Gastrocnemius medialis (tissue), 4 donors: ENCODE data around the gene ME3. TPM values are rescaled to one million over a fixed set of nuclear protein-coding genes. Genes with fewer than 3 reads are reported as not detected.

ENCODE experiments used
- ATAC-seq, 2 donors: fragments of 150-250 bp; one replicate each; pipeline ENCODE4 v1.9.1; 2016
- DNase-seq, 2 donors: peaks; one replicate each; pipeline ENCODE4 v3.0.0-alpha.2; 2019
- H3K27ac ChIP-seq, 4 donors: fragments of 200-600 bp; sonication (generic); 1 replicate in 1 of 4; 2 replicates in 3 of 4; pipeline ENCODE4 v1.5.1; 2016 to 2018; ENCODE audit warnings: mild to moderate bottlenecking in 2 of 4, moderate library complexity in 1 of 4
- H3K27me3 ChIP-seq, 3 donors: fragments of 200-600 bp; sonication (generic) in 2 of 3; 1 replicate in 1 of 3; 2 replicates in 2 of 3; pipeline versions ENCODE4 v1.5.1 to v1.6.0; 2016 to 2019; ENCODE audit warnings: mild to moderate bottlenecking in 1 of 3, moderate library complexity in 1 of 3
- H3K36me3 ChIP-seq, 2 donors: fragments of 200-600 bp; sonication (generic) in 1 of 2; one replicate each; pipeline ENCODE4 v1.5.1; 2017 to 2018
- H3K4me1 ChIP-seq, 2 donors: fragments of 200-600 bp; sonication (generic) in 1 of 2; one replicate each; pipeline ENCODE4 v1.5.1; 2016 to 2017; ENCODE audit warnings: mild to moderate bottlenecking in 2 of 2
- H3K4me3 ChIP-seq, 4 donors: fragments of 200-600 bp; sonication (generic) in 3 of 4; 1 replicate in 1 of 4; 2 replicates in 3 of 4; pipeline ENCODE4 v1.5.1; 2016 to 2019; ENCODE audit warnings: mild to moderate bottlenecking in 2 of 4
- H3K9me3 ChIP-seq, 3 donors: fragments of 200-600 bp; sonication (generic) in 2 of 3; 1 replicate in 1 of 3; 2 replicates in 2 of 3; pipeline ENCODE4 v1.5.1; 2016 to 2019
- CTCF ChIP-seq, 5 experiments: fragments of 450-650 bp in 3 of 5; fragments of 200-600 bp in 2 of 5; sonication (generic) in 2 of 5; IDR thresholded peaks in 4 of 5; conservative IDR thresholded peaks in 1 of 5; 1 replicate in 4 of 5; 2 replicates in 1 of 5; pipeline ENCODE4 v1.5.1; 2016 to 2019; ENCODE audit warnings: antibody characterized with exemption in 5 of 5, mild to moderate bottlenecking in 3 of 5, moderate library complexity in 3 of 5
- POLR2A ChIP-seq, 2 donors: fragments of 450-650 bp; IDR thresholded peaks; one replicate each; pipeline ENCODE4 v1.6.1; 2017; ENCODE audit warnings: antibody characterized with exemption in 2 of 2, mild to moderate bottlenecking in 2 of 2, moderate library complexity in 2 of 2
- in situ Hi-C, 4 donors: fragments of 200-750 bp; cut with MboI; loops; one replicate each; pipeline versions ENCODE4 v1.15.0 to v1.8.0; 2017; ENCODE audit warnings: low sequenced_read_pairs in 4 of 4
- intact Hi-C: fragments of 100-400 bp; cut with DNase I; formaldehyde crosslinking; loops from one replicate; pipeline ENCODE4 v1.15.1; 2023; ENCODE audit warnings: low total_unique reads
- total RNA-seq, 4 donors: library from RNA; depleted of rRNA; stranded (reverse); fragments of >200 nt; gene quantifications; one replicate each; pipeline versions ENCODE4 v1.1.0 to v1.2.3, GENCODE V29; 2016

ME3 gene
- total RNA-seq, 4 donors from 2014 or later: 4.2 to 17.0 (median 15.7) TPM

GRCh38 chr11:86460461-86461385 is 211.7 kb downstream of the ME3 start:
- H3K27ac ChIP-seq: peak overlapping the region in 2 of 4 donors; percentile 20 to 43
- no peaks in the 10 kb centered on the region for H3K27me3 ChIP-seq
- TF ChIP-seq POLR2A (IDR thresholded peaks at IDR 0.05) (no peak), CTCF (IDR thresholded peaks at IDR 0.05 in 4 of 5, conservative IDR thresholded peaks at IDR 0.05 in 1 of 5) (no peak)
- no peak for DNase-seq
- no peak overlapping the region for H3K4me3 ChIP-seq
- H3K36me3 ChIP-seq: no peaks in the 10 kb centered on the region
- in situ Hi-C loops: no loop called here
- no peaks in the 10 kb centered on the region for H3K9me3 ChIP-seq
- no peak for ATAC-seq
- peaks cover 18 to 30% of the 10 kb centered on the region in 2 donors for H3K4me1 ChIP-seq
- intact Hi-C loops: no loop called here

- peak overlapping the region; percentile 11 to 43 (median 20) for H3K27ac ChIP-seq
- ATAC-seq (peak in 1 of 2 donors; percentile 7), DNase-seq (no peak)
- H3K27me3 ChIP-seq: no peaks in the 10 kb centered on the region
- no peak for TF ChIP-seq CTCF (IDR thresholded peaks at IDR 0.05 in 4 of 5, conservative IDR thresholded peaks at IDR 0.05 in 1 of 5)
- TF ChIP-seq POLR2A (IDR thresholded peaks at IDR 0.05): no peak
- H3K4me1 ChIP-seq: peaks cover 18 to 25% of the 10 kb centered on the region in 2 donors
- no peaks in the 10 kb centered on the region for H3K36me3 ChIP-seq
- no peaks in the 10 kb centered on the region for H3K9me3 ChIP-seq
- H3K4me3 ChIP-seq: no peak overlapping the region
- in situ Hi-C loops (loop anchor here (5.0 to 10.0 kb wide), 3 partner anchors 147 to 357 kb away; no protein-coding TSS in a partner anchor), intact Hi-C loops (no loop called here)
Measured at GRCh38 chr11:86459682-86460460, 212.5 kb downstream of the ME3 start.

- Histone ChIP-seq H3K4me3 (no peak overlapping the region), H3K36me3 (no peaks in the 10 kb centered on the region), H3K27ac (peak overlapping the region in 1 of 4 donors; percentile 43), H3K4me1 (peaks cover 12 to 17% of the 10 kb centered on the region in 2 donors), H3K27me3 (no peaks in the 10 kb centered on the region), H3K9me3 (no peaks in the 10 kb centered on the region)
- intact Hi-C loops: no loop called here
- DNase-seq (no peak), ATAC-seq (no peak)
- in situ Hi-C loops: loop anchor here (5.0 to 10.0 kb wide), 3 partner anchors 148 to 358 kb away; no protein-coding TSS in a partner anchor
- TF ChIP-seq CTCF (IDR thresholded peaks at IDR 0.05 in 4 of 5, conservative IDR thresholded peaks at IDR 0.05 in 1 of 5): no peak
- TF ChIP-seq POLR2A (IDR thresholded peaks at IDR 0.05): no peak
Measured at GRCh38 chr11:86459002-86459385, 213.4 kb downstream of the ME3 start.

GRCh38 chr11:86458294-86459001 is 214.0 kb downstream of the ME3 start:
- in situ Hi-C loops (loop anchor here (5.0 to 10.0 kb wide), 3 partner anchors 149 to 359 kb away; no protein-coding TSS in a partner anchor), intact Hi-C loops (loop anchor here (1.0 kb wide), 1 partner anchor 461 kb away; no protein-coding TSS in a partner anchor)
- no peak for TF ChIP-seq CTCF (IDR thresholded peaks at IDR 0.05 in 4 of 5, conservative IDR thresholded peaks at IDR 0.05 in 1 of 5)
- no peak for TF ChIP-seq POLR2A (IDR thresholded peaks at IDR 0.05)
- no peak overlapping the region for H3K4me3 ChIP-seq
- H3K9me3 ChIP-seq: no peaks in the 10 kb centered on the region
- H3K36me3 ChIP-seq: no peaks in the 10 kb centered on the region
- DNase-seq (peak in 1 of 2 donors; percentile 37), ATAC-seq (peak in 1 of 2 donors; percentile 28)
- peaks cover 11 to 15% of the 10 kb centered on the region in 2 donors for H3K4me1 ChIP-seq
- H3K27me3 ChIP-seq: no peaks in the 10 kb centered on the region
- peak overlapping the region in 2 of 4 donors; percentile 22 to 43 for H3K27ac ChIP-seq
